ENCODE measurements around the gene IGSF9B.

The IGSF9B gene

DNA sequence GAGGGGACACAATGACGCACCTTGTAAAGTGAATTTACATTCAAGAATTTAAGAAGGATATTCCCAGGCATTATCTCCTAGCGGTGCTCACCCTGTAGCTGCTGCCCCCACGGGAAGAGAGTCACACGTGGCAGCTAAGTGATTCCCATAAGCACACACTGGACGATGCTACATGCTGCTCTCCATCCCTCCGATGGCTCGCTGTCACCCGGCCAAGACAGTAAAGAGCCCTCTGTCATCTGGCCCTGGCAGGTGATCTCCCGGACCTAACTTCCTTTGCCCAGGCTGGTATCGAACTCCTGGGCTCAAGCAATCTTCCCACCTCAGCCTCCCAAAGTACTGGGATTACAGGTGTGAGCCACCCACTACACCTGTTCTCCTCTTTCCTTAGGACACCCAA is 39.9 kb upstream of the IGSF9B start:
- Histone ChIP-seq H3K27me3 (ENCODE audit: low read depth, low read length) (no peaks in the 10 kb centered on the region), H3K9ac (ENCODE audit: low read length) (no peak overlapping the region), H3K4me2 (ENCODE audit: low read length) (no peak overlapping the region), H3K4me1 (ENCODE audit: low read length) (no peaks in the 10 kb centered on the region), H3K27ac (ENCODE audit: low read length) (no peak overlapping the region), H3K79me2 (ENCODE audit: low read length) (no peaks in the 10 kb centered on the region), H4K20me1 (ENCODE audit: insufficient read depth, low read length) (no peaks in the 10 kb centered on the region), H2AFZ (ENCODE audit: low read depth, low read length) (no peak overlapping the region), H3K36me3 (replicated peaks; ENCODE audit: low read depth, low read length) (no peaks in the 10 kb centered on the region), H3K9me3 (ENCODE audit: insufficient read depth, low read length) (no peaks in the 10 kb centered on the region), H3K4me3 (ENCODE audit: low read length) (no peak overlapping the region)
- TF ChIP-seq, protein P1, sequence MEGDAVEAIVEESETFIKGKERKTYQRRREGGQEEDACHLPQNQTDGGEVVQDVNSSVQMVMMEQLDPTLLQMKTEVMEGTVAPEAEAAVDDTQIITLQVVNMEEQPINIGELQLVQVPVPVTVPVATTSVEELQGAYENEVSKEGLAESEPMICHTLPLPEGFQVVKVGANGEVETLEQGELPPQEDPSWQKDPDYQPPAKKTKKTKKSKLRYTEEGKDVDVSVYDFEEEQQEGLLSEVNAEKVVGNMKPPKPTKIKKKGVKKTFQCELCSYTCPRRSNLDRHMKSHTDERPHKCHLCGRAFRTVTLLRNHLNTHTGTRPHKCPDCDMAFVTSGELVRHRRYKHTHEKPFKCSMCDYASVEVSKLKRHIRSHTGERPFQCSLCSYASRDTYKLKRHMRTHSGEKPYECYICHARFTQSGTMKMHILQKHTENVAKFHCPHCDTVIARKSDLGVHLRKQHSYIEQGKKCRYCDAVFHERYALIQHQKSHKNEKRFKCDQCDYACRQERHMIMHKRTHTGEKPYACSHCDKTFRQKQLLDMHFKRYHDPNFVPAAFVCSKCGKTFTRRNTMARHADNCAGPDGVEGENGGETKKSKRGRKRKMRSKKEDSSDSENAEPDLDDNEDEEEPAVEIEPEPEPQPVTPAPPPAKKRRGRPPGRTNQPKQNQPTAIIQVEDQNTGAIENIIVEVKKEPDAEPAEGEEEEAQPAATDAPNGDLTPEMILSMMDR (IDR thresholded peaks at IDR 0.05; ENCODE audit: low read depth, low read length), result no peak
- no peak for TF ChIP-seq EZH2phosphoT487 (IDR thresholded peaks at IDR 0.05; ENCODE audit: low read depth)

DNA sequence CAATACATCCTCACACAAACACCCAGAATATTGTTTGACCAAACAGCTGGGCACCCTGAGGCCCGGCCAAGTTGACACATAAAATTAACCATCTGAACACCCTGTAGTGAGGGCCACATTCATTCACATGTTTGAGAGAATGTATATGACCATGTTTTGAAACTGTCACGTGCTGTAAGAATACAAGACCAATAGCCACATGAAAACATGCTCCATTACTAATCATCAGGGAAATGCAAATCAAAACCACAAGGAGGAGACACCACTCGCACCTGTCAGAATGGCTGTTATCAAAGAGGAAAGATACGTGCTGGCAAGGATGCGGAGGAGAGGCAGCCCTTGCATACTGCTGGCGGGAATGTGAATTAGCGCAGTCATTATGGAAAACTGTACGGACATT is 38.3 kb upstream of the IGSF9B start:
- no peak for TF ChIP-seq EZH2phosphoT487 (IDR thresholded peaks at IDR 0.05; ENCODE audit: low read depth)
- TF ChIP-seq, protein P1 (IDR thresholded peaks at IDR 0.05; ENCODE audit: low read depth, low read length), result no peak
- no peak overlapping the region for H3K27ac ChIP-seq (ENCODE audit: low read length)
- no peak overlapping the region for H3K4me2 ChIP-seq (ENCODE audit: low read length)
- H2AFZ ChIP-seq (ENCODE audit: low read depth, low read length), result no peak overlapping the region
- H3K79me2 ChIP-seq (ENCODE audit: low read length), result no peaks in the 10 kb centered on the region
- no peaks in the 10 kb centered on the region for H3K36me3 ChIP-seq (replicated peaks; ENCODE audit: low read depth, low read length)
- no peaks in the 10 kb centered on the region for H3K4me1 ChIP-seq (ENCODE audit: low read length)
- H3K27me3 ChIP-seq (ENCODE audit: low read depth, low read length), result no peaks in the 10 kb centered on the region
- H3K9ac ChIP-seq (ENCODE audit: low read length), result no peak overlapping the region
- H3K9me3 ChIP-seq (ENCODE audit: insufficient read depth, low read length), result no peaks in the 10 kb centered on the region
- no peaks in the 10 kb centered on the region for H4K20me1 ChIP-seq (ENCODE audit: insufficient read depth, low read length)
- H3K4me3 ChIP-seq (ENCODE audit: low read length), result no peak overlapping the region

DNA sequence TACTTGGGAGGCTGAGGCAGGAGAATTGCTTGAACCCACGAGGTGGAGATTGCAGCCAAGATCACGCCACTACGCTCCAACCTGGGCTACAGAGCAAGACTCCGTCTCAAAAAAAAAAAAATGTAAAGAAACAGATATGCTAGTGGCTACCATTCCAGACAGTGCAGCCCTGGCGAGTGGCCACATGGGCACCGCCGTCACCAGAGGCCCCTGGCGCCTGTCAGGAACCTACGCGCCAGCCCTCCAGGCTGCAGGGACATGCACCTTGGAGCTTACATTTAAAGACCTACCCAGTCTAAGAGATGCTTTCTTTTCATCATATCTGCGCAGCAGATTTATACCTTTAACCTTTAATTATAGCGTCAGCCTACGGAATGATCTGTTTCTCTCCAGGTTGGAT is 37.2 kb upstream of the IGSF9B start:
- Histone ChIP-seq H3K36me3 (replicated peaks; ENCODE audit: low read depth, low read length) (no peaks in the 10 kb centered on the region), H3K27me3 (ENCODE audit: low read depth, low read length) (no peaks in the 10 kb centered on the region), H3K27ac (ENCODE audit: low read length) (no peak overlapping the region), H3K4me2 (ENCODE audit: low read length) (no peak overlapping the region), H3K4me1 (ENCODE audit: low read length) (no peaks in the 10 kb centered on the region), H2AFZ (ENCODE audit: low read depth, low read length) (no peak overlapping the region), H3K9me3 (ENCODE audit: insufficient read depth, low read length) (no peaks in the 10 kb centered on the region), H3K9ac (ENCODE audit: low read length) (no peak overlapping the region), H3K79me2 (ENCODE audit: low read length) (no peaks in the 10 kb centered on the region), H4K20me1 (ENCODE audit: insufficient read depth, low read length) (no peaks in the 10 kb centered on the region), H3K4me3 (ENCODE audit: low read length) (no peak overlapping the region)
- TF ChIP-seq, protein P1 (IDR thresholded peaks at IDR 0.05; ENCODE audit: low read depth, low read length), result no peak
- TF ChIP-seq EZH2phosphoT487 (IDR thresholded peaks at IDR 0.05; ENCODE audit: low read depth), result no peak

DNA sequence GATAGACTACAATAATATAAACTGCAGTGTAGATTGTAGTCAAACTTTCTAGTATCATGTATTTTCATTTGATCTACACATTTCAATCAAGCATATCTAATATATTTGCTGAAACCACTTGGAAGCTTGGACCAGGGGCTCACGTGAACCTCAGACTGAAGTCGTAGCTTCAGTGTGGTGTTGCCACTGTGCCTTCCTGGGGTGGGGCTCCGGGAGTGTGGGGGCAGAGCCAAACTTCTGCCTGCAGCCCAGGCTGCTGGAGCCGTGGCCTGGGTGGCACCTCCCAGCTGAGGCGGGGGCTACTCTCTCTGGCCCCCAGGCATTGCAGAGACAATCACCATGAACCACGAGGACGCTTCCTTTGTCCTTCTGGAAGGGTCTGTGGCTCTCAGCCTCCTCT is 36.3 kb upstream of the IGSF9B start:
- Histone ChIP-seq H3K4me3 (ENCODE audit: low read length) (no peak overlapping the region), H3K4me2 (ENCODE audit: low read length) (no peak overlapping the region), H3K36me3 (replicated peaks; ENCODE audit: low read depth, low read length) (no peaks in the 10 kb centered on the region), H4K20me1 (ENCODE audit: insufficient read depth, low read length) (no peaks in the 10 kb centered on the region), H3K9me3 (ENCODE audit: insufficient read depth, low read length) (no peaks in the 10 kb centered on the region), H3K9ac (ENCODE audit: low read length) (no peak overlapping the region), H3K4me1 (ENCODE audit: low read length) (no peaks in the 10 kb centered on the region), H2AFZ (ENCODE audit: low read depth, low read length) (no peak overlapping the region), H3K27ac (ENCODE audit: low read length) (no peak overlapping the region), H3K27me3 (ENCODE audit: low read depth, low read length) (no peaks in the 10 kb centered on the region), H3K79me2 (ENCODE audit: low read length) (no peaks in the 10 kb centered on the region)
- no peak for TF ChIP-seq EZH2phosphoT487 (IDR thresholded peaks at IDR 0.05; ENCODE audit: low read depth)
- TF ChIP-seq, protein P1 (IDR thresholded peaks at IDR 0.05; ENCODE audit: low read depth, low read length), result no peak

All from OCI-LY3 (cell line).